ENCODE data around the gene DNAI4. TPM values are rescaled to one million over a fixed set of nuclear protein-coding genes. Genes with fewer than 3 reads are reported as not detected.
"Not testable (repeated sequence)": the region's sequence is repeated elsewhere in the genome, so short reads cannot be mapped to it uniquely, and the experiment has no call there.

The DNAI4 gene
- total RNA-seq, 2 donors from 2014 or later: 5.2 to 7.2 TPM

- H3K4me1 Mint-ChIP-seq: peaks cover 13% of the 10 kb centered on the region
- H3K27me3 Mint-ChIP-seq; H3K9me3 ChIP-seq (ENCODE audit: control insufficient read depth, low read length, poor library complexity, severe bottlenecking); H3K4me3 Mint-ChIP-seq; ATAC-seq; DNase-seq; H3K36me3 Mint-ChIP-seq (ENCODE audit: low read depth); H3K27ac Mint-ChIP-seq: not testable (repeated sequence)
Observed at GRCh38 chr1:66785800-66786199, 138.9 kb downstream of the DNAI4 start.

GRCh38 chr1:66779475-66780078 lies 145.1 kb downstream of the DNAI4 start:
- Mint-ChIP-seq H3K4me3 (no peak overlapping the region), H3K27me3 (peaks cover 31% of the 10 kb centered on the region), H3K36me3 (ENCODE audit: low read depth) (peaks cover 6% of the 10 kb centered on the region), H3K27ac (no peak overlapping the region), H3K4me1 (peaks cover 3% of the 10 kb centered on the region)
- H3K9me3 ChIP-seq (ENCODE audit: control insufficient read depth, low read length, poor library complexity, severe bottlenecking): no peaks in the 10 kb centered on the region
- ATAC-seq (no peak), DNase-seq (no peak)

- H3K4me3 Mint-ChIP-seq: no peak overlapping the region
- no peak for ATAC-seq
- H3K27me3 Mint-ChIP-seq: peaks cover 31% of the 10 kb centered on the region
- peaks cover 6% of the 10 kb centered on the region for H3K36me3 Mint-ChIP-seq (ENCODE audit: low read depth)
- DNase-seq: no peak
- peaks cover 3% of the 10 kb centered on the region for H3K4me1 Mint-ChIP-seq
- H3K9me3 ChIP-seq (ENCODE audit: control insufficient read depth, low read length, poor library complexity, severe bottlenecking): no peaks in the 10 kb centered on the region
- no peak overlapping the region for H3K27ac Mint-ChIP-seq
Observed at GRCh38 chr1:66778969-66779368, 145.7 kb downstream of the DNAI4 start.

GRCh38 chr1:66778266-66778665 lies 146.4 kb downstream of the DNAI4 start:
- no peak overlapping the region for H3K4me3 Mint-ChIP-seq
- DNase-seq: no peak
- no peak for ATAC-seq
- H3K27me3 Mint-ChIP-seq: peaks cover 31% of the 10 kb centered on the region
- H3K4me1 Mint-ChIP-seq: peaks cover 3% of the 10 kb centered on the region
- peaks cover 6% of the 10 kb centered on the region for H3K36me3 Mint-ChIP-seq (ENCODE audit: low read depth)
- H3K27ac Mint-ChIP-seq: no peak overlapping the region
- no peaks in the 10 kb centered on the region for H3K9me3 ChIP-seq (ENCODE audit: control insufficient read depth, low read length, poor library complexity, severe bottlenecking)

GRCh38 chr1:66777831-66778230 lies 146.8 kb downstream of the DNAI4 start:
- Mint-ChIP-seq H3K36me3 (ENCODE audit: low read depth) (peaks cover 6% of the 10 kb centered on the region), H3K4me1 (peaks cover 3% of the 10 kb centered on the region), H3K4me3 (no peak overlapping the region), H3K27ac (no peak overlapping the region), H3K27me3 (peaks cover 31% of the 10 kb centered on the region)
- DNase-seq (no peak), ATAC-seq (no peak)
- no peaks in the 10 kb centered on the region for H3K9me3 ChIP-seq (ENCODE audit: control insufficient read depth, low read length, poor library complexity, severe bottlenecking)

- Mint-ChIP-seq H3K4me3 (no peak overlapping the region), H3K27me3 (peaks cover 31% of the 10 kb centered on the region), H3K36me3 (ENCODE audit: low read depth) (peaks cover 2% of the 10 kb centered on the region), H3K4me1 (peaks cover 3% of the 10 kb centered on the region), H3K27ac (no peak overlapping the region)
- ATAC-seq: no peak
- DNase-seq: no peak
- no peaks in the 10 kb centered on the region for H3K9me3 ChIP-seq (ENCODE audit: control insufficient read depth, low read length, poor library complexity, severe bottlenecking)
Observed at GRCh38 chr1:66775646-66776045, 149.0 kb downstream of the DNAI4 start.

- DNase-seq (no peak), ATAC-seq (no peak)
- Mint-ChIP-seq H3K36me3 (ENCODE audit: low read depth) (peaks cover 2% of the 10 kb centered on the region), H3K27ac (no peak overlapping the region), H3K4me1 (peaks cover 12% of the 10 kb centered on the region), H3K27me3 (peaks cover 27% of the 10 kb centered on the region), H3K4me3 (no peak overlapping the region)
- H3K9me3 ChIP-seq (ENCODE audit: control insufficient read depth, low read length, poor library complexity, severe bottlenecking): no peaks in the 10 kb centered on the region
Observed at GRCh38 chr1:66774438-66774837, 150.2 kb downstream of the DNAI4 start.

- H3K27me3 Mint-ChIP-seq: peaks cover 15% of the 10 kb centered on the region
- no peaks in the 10 kb centered on the region for H3K9me3 ChIP-seq (ENCODE audit: control insufficient read depth, low read length, poor library complexity, severe bottlenecking)
Observed at GRCh38 chr1:66773227-66773626, 151.4 kb downstream of the DNAI4 start.

GRCh38 chr1:66770694-66771093 lies 154.0 kb downstream of the DNAI4 start:
- H3K4me3 Mint-ChIP-seq: peak overlapping the region; percentile 71

More at GRCh38 chr1:66773227-66773626, 151.4 kb downstream of the DNAI4 start:
- H3K27ac Mint-ChIP-seq: no peak overlapping the region
- H3K36me3 Mint-ChIP-seq (ENCODE audit: low read depth): no peaks in the 10 kb centered on the region
- peaks cover 21% of the 10 kb centered on the region for H3K4me1 Mint-ChIP-seq
- no peak overlapping the region for H3K4me3 Mint-ChIP-seq
- DNase-seq: no peak
- no peak for ATAC-seq

GRCh38 chr1:66770240-66770639 lies 154.4 kb downstream of the DNAI4 start:
- H3K27ac Mint-ChIP-seq: peak overlapping the region; percentile 81
- no peaks in the 10 kb centered on the region for H3K9me3 ChIP-seq (ENCODE audit: control insufficient read depth, low read length, poor library complexity, severe bottlenecking)
- peaks cover 23% of the 10 kb centered on the region for H3K4me1 Mint-ChIP-seq
- no peak for DNase-seq
- no peak for ATAC-seq
- H3K36me3 Mint-ChIP-seq (ENCODE audit: low read depth): no peaks in the 10 kb centered on the region
- peak overlapping the region; percentile 71 for H3K4me3 Mint-ChIP-seq
- peaks cover 5% of the 10 kb centered on the region for H3K27me3 Mint-ChIP-seq

More at GRCh38 chr1:66770694-66771093, 154.0 kb downstream of the DNAI4 start:
- DNase-seq (no peak), ATAC-seq (peak; percentile 22)
- H3K27ac Mint-ChIP-seq: peak overlapping the region; percentile 81
- H3K9me3 ChIP-seq (ENCODE audit: control insufficient read depth, low read length, poor library complexity, severe bottlenecking): no peaks in the 10 kb centered on the region
- H3K36me3 Mint-ChIP-seq (ENCODE audit: low read depth): no peaks in the 10 kb centered on the region
- H3K27me3 Mint-ChIP-seq: peaks cover 9% of the 10 kb centered on the region
- peaks cover 23% of the 10 kb centered on the region for H3K4me1 Mint-ChIP-seq

- peak; percentile 76 for ATAC-seq
- Mint-ChIP-seq H3K27me3 (no peaks in the 10 kb centered on the region), H3K36me3 (ENCODE audit: low read depth) (no peaks in the 10 kb centered on the region)
Observed at GRCh38 chr1:66769512-66770229, 155.0 kb downstream of the DNAI4 start.

GRCh38 chr1:66768965-66769364 lies 155.7 kb downstream of the DNAI4 start:
- H3K9me3 ChIP-seq (ENCODE audit: control insufficient read depth, low read length, poor library complexity, severe bottlenecking): no peaks in the 10 kb centered on the region
- no peaks in the 10 kb centered on the region for H3K27me3 Mint-ChIP-seq
- H3K4me3 Mint-ChIP-seq: peak overlapping the region; percentile 31
- no peaks in the 10 kb centered on the region for H3K36me3 Mint-ChIP-seq (ENCODE audit: low read depth)
- no peak for ATAC-seq
- H3K4me1 Mint-ChIP-seq: peaks cover 26% of the 10 kb centered on the region
- H3K27ac Mint-ChIP-seq: peak overlapping the region; percentile 81
- DNase-seq: no peak

More at GRCh38 chr1:66769512-66770229, 155.0 kb downstream of the DNAI4 start:
- peak overlapping the region; percentile 71 for H3K4me3 Mint-ChIP-seq
- DNase-seq: no peak
- peak overlapping the region; percentile 81 for H3K27ac Mint-ChIP-seq
- no peaks in the 10 kb centered on the region for H3K9me3 ChIP-seq (ENCODE audit: control insufficient read depth, low read length, poor library complexity, severe bottlenecking)
- H3K4me1 Mint-ChIP-seq: peaks cover 26% of the 10 kb centered on the region

GRCh38 chr1:66767626-66768025 lies 157.0 kb downstream of the DNAI4 start:
- DNase-seq (no peak), ATAC-seq (no peak)
- Mint-ChIP-seq H3K27me3 (no peaks in the 10 kb centered on the region), H3K4me3 (no peak overlapping the region), H3K27ac (no peak overlapping the region), H3K4me1 (peaks cover 26% of the 10 kb centered on the region), H3K36me3 (ENCODE audit: low read depth) (no peaks in the 10 kb centered on the region)
- H3K9me3 ChIP-seq (ENCODE audit: control insufficient read depth, low read length, poor library complexity, severe bottlenecking): no peaks in the 10 kb centered on the region

All from T-helper 17 cell (primary cell).